ENCODE data around the gene SLC45A1. TPM values are rescaled to one million over a fixed set of nuclear protein-coding genes. Genes with fewer than 3 reads are reported as not detected.

SLC45A1 gene
- total and polyA plus RNA-seq, 2 experiments from 2014 or later: 0.27 to 1.0 TPM

DNA sequence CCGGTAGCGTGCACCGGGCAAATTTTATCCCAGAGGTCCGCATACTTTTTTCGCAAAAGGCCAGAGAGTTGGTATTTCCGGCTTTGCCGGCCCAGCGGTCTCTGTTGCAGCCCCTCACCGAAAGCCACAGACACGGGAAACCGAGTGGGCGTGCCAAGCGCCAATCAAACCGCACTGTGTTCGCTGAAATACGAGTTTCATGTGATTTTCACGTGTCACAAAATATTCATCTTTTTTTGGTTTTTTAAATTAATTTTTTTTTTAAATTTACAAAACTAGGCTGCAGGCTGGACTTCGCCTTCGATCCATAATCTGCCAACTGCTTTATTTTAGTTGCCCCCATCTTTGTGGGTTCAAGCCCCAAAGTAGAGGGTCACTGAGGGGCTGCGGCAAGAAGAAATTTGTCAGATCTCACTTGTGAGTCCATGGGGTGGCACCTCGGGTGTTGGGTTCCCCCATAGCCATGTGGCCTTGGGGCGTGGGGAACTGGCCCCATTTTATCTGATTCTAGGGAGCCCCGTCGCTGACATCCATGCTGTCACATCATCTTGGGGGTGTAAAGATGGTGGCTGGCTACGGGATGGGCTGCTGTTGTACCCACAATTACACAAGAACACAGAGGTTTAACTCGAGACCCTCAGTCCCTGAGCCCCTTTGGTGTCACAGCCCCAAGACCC lies 20.8 kb downstream of the SLC45A1 start:
- Histone ChIP-seq H3K79me2 (no peaks in the 10 kb centered on the region), H3K9me2 (replicated peaks; ENCODE audit: insufficient read depth) (no peaks in the 10 kb centered on the region), H4K20me1 (ENCODE audit: insufficient read depth, poor library complexity, severe bottlenecking) (no peaks in the 10 kb centered on the region), H2AFZ (no peak overlapping the region), H3K36me3 (replicated peaks; ENCODE audit: insufficient read depth, low read depth) (no peaks in the 10 kb centered on the region), H3K4me3 (no peak overlapping the region), H3K9me3 (ENCODE audit: low read depth) (no peaks in the 10 kb centered on the region), H3K27me3 (no peaks in the 10 kb centered on the region), H3K4me1 (ENCODE audit: insufficient read depth) (no peaks in the 10 kb centered on the region), H3K4me2 (no peak overlapping the region), H3K27ac (no peak overlapping the region)
- TF ChIP-seq CTCF (IDR thresholded peaks at IDR 0.05; ENCODE audit: poor library complexity) (no peak), EZH2 (IDR thresholded peaks at IDR 0.05; ENCODE audit: borderline replicate concordance) (no peak), EZH2phosphoT487 (IDR thresholded peaks at IDR 0.05; ENCODE audit: low read depth, severe bottlenecking, unreplicated experiment) (no peak)
- DNase-seq (ENCODE audit: low spot score): no peak
- WGBS (ENCODE audit: low lambda C conversion rate, missing lambda C conversion rate): 95% methylated on average over 26 of the region's 26 CpGs

- Histone ChIP-seq H3K79me2 (no peaks in the 10 kb centered on the region), H4K20me1 (ENCODE audit: insufficient read depth, poor library complexity, severe bottlenecking) (no peaks in the 10 kb centered on the region), H3K36me3 (replicated peaks; ENCODE audit: insufficient read depth, low read depth) (no peaks in the 10 kb centered on the region), H3K4me2 (no peak overlapping the region), H3K27ac (no peak overlapping the region), H3K4me3 (no peak overlapping the region), H3K9me2 (replicated peaks; ENCODE audit: insufficient read depth) (no peaks in the 10 kb centered on the region), H3K9me3 (ENCODE audit: low read depth) (no peaks in the 10 kb centered on the region), H3K4me1 (ENCODE audit: insufficient read depth) (no peaks in the 10 kb centered on the region), H2AFZ (no peak overlapping the region), H3K27me3 (no peaks in the 10 kb centered on the region)
- TF ChIP-seq CTCF (IDR thresholded peaks at IDR 0.05; ENCODE audit: poor library complexity): no peak
- TF ChIP-seq EZH2phosphoT487 (IDR thresholded peaks at IDR 0.05; ENCODE audit: low read depth, severe bottlenecking, unreplicated experiment): no peak
- TF ChIP-seq EZH2 (IDR thresholded peaks at IDR 0.05; ENCODE audit: borderline replicate concordance): no peak
- no peak for DNase-seq (ENCODE audit: low spot score)
- 95% methylated on average over 10 of the region's 13 CpGs for WGBS (ENCODE audit: low lambda C conversion rate, missing lambda C conversion rate)
These were observed 21.3 kb downstream of the SLC45A1 start for GRCh38 chr1:8339203-8339600.

- Histone ChIP-seq H3K27me3 (no peaks in the 10 kb centered on the region), H3K79me2 (no peaks in the 10 kb centered on the region), H3K27ac (no peak overlapping the region), H3K4me2 (no peak overlapping the region), H3K9me2 (replicated peaks; ENCODE audit: insufficient read depth) (no peaks in the 10 kb centered on the region), H3K4me3 (no peak overlapping the region), H3K9me3 (ENCODE audit: low read depth) (no peaks in the 10 kb centered on the region), H2AFZ (no peak overlapping the region), H3K4me1 (ENCODE audit: insufficient read depth) (no peaks in the 10 kb centered on the region), H4K20me1 (ENCODE audit: insufficient read depth, poor library complexity, severe bottlenecking) (no peaks in the 10 kb centered on the region), H3K36me3 (replicated peaks; ENCODE audit: insufficient read depth, low read depth) (no peaks in the 10 kb centered on the region)
- no peak for TF ChIP-seq CTCF (IDR thresholded peaks at IDR 0.05; ENCODE audit: poor library complexity)
- TF ChIP-seq EZH2phosphoT487 (IDR thresholded peaks at IDR 0.05; ENCODE audit: low read depth, severe bottlenecking, unreplicated experiment): no peak
- TF ChIP-seq EZH2 (IDR thresholded peaks at IDR 0.05; ENCODE audit: borderline replicate concordance): no peak
- 88% methylated on average over 6 of the region's 6 CpGs for WGBS (ENCODE audit: low lambda C conversion rate, missing lambda C conversion rate)
- no peak for DNase-seq (ENCODE audit: low spot score)
These were observed 22.5 kb downstream of the SLC45A1 start for GRCh38 chr1:8340448-8340847.
